ENCODE data around the gene PADI3.

DNA sequence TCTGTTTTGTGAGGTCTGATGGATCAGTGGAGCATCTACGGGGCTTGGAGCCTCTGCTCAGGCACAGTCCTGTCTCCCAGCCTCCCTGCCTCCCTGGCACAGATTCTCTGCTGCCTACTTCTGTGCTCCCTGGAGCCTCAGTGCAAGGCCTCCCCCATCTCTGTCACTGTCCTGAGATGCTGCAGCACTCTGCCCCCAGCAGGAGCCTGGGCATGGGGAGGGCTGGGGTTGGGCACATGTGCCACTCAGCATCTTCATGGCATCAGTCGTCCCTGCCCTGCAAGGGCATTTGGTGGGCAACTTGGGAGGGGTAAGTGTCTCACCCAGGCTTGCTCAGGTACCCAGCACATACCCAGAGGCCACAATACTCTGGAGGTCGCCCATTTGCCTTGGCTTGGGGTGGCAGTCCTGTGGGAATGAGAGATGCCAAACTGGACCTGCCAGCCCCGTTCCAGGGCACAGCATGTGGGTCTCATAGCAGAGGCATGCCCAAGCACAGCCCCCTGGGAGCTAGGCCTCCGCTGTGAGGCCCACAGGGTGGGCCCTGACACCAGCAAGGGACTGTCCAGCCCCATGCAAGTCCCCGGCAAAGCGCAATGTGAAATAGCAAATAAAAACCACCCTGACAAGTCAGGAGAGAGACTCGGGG is 28.7 kb downstream of the PADI3 start:
- TF ChIP-seq, protein P1, sequence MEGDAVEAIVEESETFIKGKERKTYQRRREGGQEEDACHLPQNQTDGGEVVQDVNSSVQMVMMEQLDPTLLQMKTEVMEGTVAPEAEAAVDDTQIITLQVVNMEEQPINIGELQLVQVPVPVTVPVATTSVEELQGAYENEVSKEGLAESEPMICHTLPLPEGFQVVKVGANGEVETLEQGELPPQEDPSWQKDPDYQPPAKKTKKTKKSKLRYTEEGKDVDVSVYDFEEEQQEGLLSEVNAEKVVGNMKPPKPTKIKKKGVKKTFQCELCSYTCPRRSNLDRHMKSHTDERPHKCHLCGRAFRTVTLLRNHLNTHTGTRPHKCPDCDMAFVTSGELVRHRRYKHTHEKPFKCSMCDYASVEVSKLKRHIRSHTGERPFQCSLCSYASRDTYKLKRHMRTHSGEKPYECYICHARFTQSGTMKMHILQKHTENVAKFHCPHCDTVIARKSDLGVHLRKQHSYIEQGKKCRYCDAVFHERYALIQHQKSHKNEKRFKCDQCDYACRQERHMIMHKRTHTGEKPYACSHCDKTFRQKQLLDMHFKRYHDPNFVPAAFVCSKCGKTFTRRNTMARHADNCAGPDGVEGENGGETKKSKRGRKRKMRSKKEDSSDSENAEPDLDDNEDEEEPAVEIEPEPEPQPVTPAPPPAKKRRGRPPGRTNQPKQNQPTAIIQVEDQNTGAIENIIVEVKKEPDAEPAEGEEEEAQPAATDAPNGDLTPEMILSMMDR (conservative IDR thresholded peaks at IDR 0.05 in 1 of 2, IDR thresholded peaks at IDR 0.05 in 1 of 2; ENCODE audit: low read depth in 1 of 2, low read length in 2 of 2), result no peak
- no peak for TF ChIP-seq EZH2 (IDR thresholded peaks at IDR 0.05; ENCODE audit: low read length, missing control alignments)
